SK-N-SH treated with all-trans-retinoic acid at 6 μM for 48 hours (cell line): ENCODE results near the gene PSEN2.
"Not testable (repeated sequence)": the region's sequence is repeated elsewhere in the genome, so short reads cannot be mapped to it uniquely, and the experiment has no call there.

ENCODE experiments used
- ATAC-seq: fragments of 200-7000 bp; cut with Tn5 transposase; 3 replicates; pipeline ENCODE4 v1.9.1; 2020; ENCODE audit warnings: mild to moderate bottlenecking, moderate library complexity
- ARNTL ChIP-seq: fragments of 450-650 bp; formaldehyde crosslinking; IDR thresholded peaks from 2 replicates; pipeline ENCODE4 v1.5.0; 2020; ENCODE audit warnings: low read depth, mild to moderate bottlenecking, moderate library complexity, borderline replicate concordance
- BACH2 ChIP-seq: fragments of 250-450 bp; sonication (Bioruptor Pico); IDR thresholded peaks from 2 replicates; pipeline ENCODE4 v1.9.0; 2021; ENCODE audit warnings: mild to moderate bottlenecking, borderline replicate concordance
- CSDC2 ChIP-seq: fragments of 250-450 bp; sonication (Bioruptor Pico); IDR thresholded peaks from 2 replicates; pipeline ENCODE4 v1.5.0; 2020; ENCODE audit warnings: mild to moderate bottlenecking, moderate library complexity
- CSRNP3 ChIP-seq: fragments of 250-450 bp; sonication (Bioruptor Pico); IDR thresholded peaks from 2 replicates; pipeline ENCODE4 v1.5.1; 2021; ENCODE audit warnings: mild to moderate bottlenecking, moderate library complexity
- ESRRG ChIP-seq: fragments of 250-450 bp; sonication (Bioruptor Pico); IDR thresholded peaks from 2 replicates; pipeline ENCODE4 v1.6.1; 2021; ENCODE audit warnings: mild to moderate bottlenecking
- GLIS3 ChIP-seq: fragments of 250-450 bp; sonication (Bioruptor Pico); IDR thresholded peaks from 2 replicates; pipeline ENCODE4 v1.5.0; 2020; ENCODE audit warnings: mild to moderate bottlenecking, moderate library complexity
- OSR1 ChIP-seq: fragments of 250-450 bp; sonication (Bioruptor Pico); IDR thresholded peaks from 2 replicates; pipeline ENCODE4 v1.8.0; 2022; ENCODE audit warnings: moderate library complexity, mild to moderate bottlenecking, inconsistent platforms
- POU6F1 ChIP-seq: fragments of 250-450 bp; sonication (Bioruptor Pico); IDR thresholded peaks from 2 replicates; pipeline ENCODE4 v1.8.0; 2021; ENCODE audit warnings: low read depth, mild to moderate bottlenecking, moderate library complexity, borderline replicate concordance
- PPARA ChIP-seq: fragments of 250-450 bp; sonication (Bioruptor Pico); IDR thresholded peaks from 2 replicates; pipeline ENCODE4 v1.5.0; 2020; ENCODE audit warnings: mild to moderate bottlenecking, borderline replicate concordance
- RARB ChIP-seq: fragments of 250-450 bp; sonication (Bioruptor Pico); IDR thresholded peaks from 2 replicates; pipeline ENCODE4 v1.8.0; 2021; ENCODE audit warnings: mild to moderate bottlenecking, moderate library complexity
- SNAI2 ChIP-seq: fragments of 250-450 bp; sonication (Bioruptor Pico); IDR thresholded peaks from 2 replicates; pipeline ENCODE4 v1.5.0; 2020; ENCODE audit warnings: mild to moderate bottlenecking, moderate library complexity
- TOX ChIP-seq: fragments of 250-450 bp; sonication (Bioruptor Pico); IDR thresholded peaks from 2 replicates; pipeline ENCODE4 v1.8.0; 2021; ENCODE audit warnings: mild to moderate bottlenecking, moderate library complexity, borderline replicate concordance
- ZFP3 ChIP-seq: fragments of 250-450 bp; sonication (Bioruptor Pico); IDR thresholded peaks from 2 replicates; pipeline ENCODE4 v1.5.0; 2020; ENCODE audit warnings: mild to moderate bottlenecking, moderate library complexity
- ZFP30 ChIP-seq: fragments of 450-650 bp; formaldehyde crosslinking; IDR thresholded peaks from 2 replicates; pipeline ENCODE4 v1.5.0; 2022; ENCODE audit warnings: mild to moderate bottlenecking, moderate library complexity
- ZNF565 ChIP-seq: fragments of 450-650 bp; formaldehyde crosslinking; conservative IDR thresholded peaks from 2 replicates; pipeline ENCODE4 v1.5.0; 2020; ENCODE audit warnings: low read depth, mild to moderate bottlenecking, moderate library complexity
- ZNF70 ChIP-seq: fragments of 450-650 bp; formaldehyde crosslinking; IDR thresholded peaks from 2 replicates; pipeline ENCODE4 v1.5.0; 2020; ENCODE audit warnings: mild to moderate bottlenecking, moderate library complexity
- TF ChIP-seq, protein P1 (sequence below): fragments of 250-450 bp; sonication (Bioruptor Pico); IDR thresholded peaks from 2 replicates; pipeline ENCODE4 v1.5.1; 2020; ENCODE audit warnings: low read depth, mild to moderate bottlenecking, moderate library complexity

PSEN2 gene

DNA sequence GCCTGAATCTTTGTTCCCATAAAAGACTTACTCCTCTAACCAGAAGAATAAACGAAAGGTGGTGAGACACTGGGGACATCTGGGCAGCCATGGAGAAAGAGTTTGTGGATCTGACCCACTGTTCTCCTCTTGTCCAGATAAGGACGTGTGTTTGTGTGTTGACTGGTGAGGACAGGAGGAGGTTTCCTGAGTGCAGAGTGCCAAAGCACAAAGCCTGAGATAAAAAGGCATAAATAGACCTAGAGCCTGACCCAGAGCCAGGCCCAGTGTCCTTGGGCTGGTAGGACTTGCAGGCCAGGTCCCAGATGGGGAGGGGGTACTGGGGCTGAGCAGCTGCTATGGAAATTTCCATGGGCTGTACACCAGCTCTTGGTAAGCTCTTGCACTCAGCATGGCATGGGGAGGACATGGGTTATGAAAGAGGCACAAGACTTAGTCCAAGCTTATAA lies 50.1 kb downstream of the PSEN2 start:
- TF ChIP-seq POU6F1 (CRISPR knock-in tag) = no peak
- no peak for TF ChIP-seq ZNF565
- no peak for TF ChIP-seq CSRNP3 (CRISPR knock-in tag)
- no peak for TF ChIP-seq ZNF70 (CRISPR knock-in tag)
- no peak for TF ChIP-seq ZFP30 (CRISPR knock-in tag)
- TF ChIP-seq PPARA = no peak
- no peak for ATAC-seq

GRCh38 chr1:226921504-226921903 lies 51.1 kb downstream of the PSEN2 start:
- TF ChIP-seq PPARA (no peak), POU6F1 (CRISPR knock-in tag) (no peak), ZFP3 (no peak)
- no peak for ATAC-seq

DNA sequence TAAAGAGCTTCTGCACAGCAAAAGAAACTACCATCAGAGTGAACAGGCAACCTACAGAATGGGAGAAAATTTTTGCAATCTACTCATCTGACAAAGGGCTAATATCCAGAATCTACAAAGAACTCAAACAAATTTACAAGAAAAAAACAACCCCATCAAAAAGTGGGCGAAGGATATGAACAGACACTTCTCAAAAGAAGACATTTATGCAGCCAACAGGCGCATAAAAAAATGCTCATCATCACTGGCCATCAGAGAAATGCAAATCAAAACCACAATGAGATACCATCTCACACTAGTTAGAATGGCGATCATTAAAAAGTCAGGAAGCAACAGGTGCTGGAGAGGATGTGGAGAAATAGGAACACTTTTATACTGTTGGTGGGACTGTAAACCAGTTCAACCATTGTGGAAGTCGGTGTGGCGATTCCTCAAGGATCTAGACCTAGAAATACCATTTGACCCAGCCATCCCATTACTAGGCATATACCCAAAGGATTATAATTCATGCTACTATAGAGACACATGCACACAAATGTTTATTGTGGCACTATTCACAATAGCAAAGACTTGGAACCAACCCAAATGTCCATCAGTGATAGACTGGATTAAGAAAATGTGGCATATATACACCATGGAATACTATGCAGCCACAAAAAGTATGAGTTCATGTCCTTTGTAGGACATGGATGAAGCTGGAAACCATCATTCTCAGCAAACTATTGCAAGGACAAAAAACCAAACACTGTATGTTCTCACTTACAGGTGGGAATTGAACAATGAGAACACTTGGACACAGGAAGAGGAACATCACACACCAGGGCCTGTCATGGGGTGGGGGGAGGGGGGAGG lies 59.1 kb downstream of the PSEN2 start:
- ATAC-seq = not testable (repeated sequence)

DNA sequence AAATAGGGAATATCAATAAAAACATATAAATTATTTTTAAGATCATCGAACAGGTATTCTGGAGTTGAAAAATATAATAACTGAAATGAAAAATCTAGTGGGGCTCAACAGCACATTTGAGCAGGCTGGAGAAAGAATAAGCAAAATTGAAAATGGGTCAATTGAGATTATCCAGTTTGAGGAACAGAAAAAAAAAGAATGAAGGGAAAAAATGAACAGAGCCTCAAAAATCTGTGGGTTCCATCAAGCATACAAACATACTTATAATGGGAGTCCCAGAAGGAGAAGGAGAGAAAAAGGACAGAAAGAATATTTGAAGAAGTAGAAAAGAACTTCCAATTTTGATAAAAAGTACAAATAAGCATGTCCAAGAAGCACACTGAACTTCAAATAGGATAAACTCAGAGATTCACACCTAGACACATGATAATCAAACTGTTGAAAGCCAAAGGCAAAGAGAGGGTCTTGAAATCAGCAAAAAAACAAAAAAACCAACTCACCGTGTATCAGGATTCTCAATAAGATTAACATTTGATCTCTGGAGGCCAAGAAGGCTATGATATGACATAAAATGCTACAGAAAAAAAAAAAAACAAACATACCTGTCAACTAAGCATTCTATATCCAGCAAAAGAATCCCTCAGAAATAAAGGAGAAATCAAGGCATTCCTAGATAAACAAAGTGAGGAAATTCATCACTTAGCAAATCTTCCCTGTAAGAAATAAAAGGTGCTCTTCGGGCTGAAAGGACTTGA lies 64.2 kb downstream of the PSEN2 start:
- TF ChIP-seq OSR1 (CRISPR knock-in tag) (no peak), ESRRG (CRISPR knock-in tag) (no peak), GLIS3 (CRISPR knock-in tag) (no peak), CSDC2 (CRISPR knock-in tag) (no peak), RARB (CRISPR knock-in tag) (no peak)
- ATAC-seq = no peak

GRCh38 chr1:226937940-226938725 lies 67.7 kb downstream of the PSEN2 start:
- no peak for ATAC-seq
- no peak for TF ChIP-seq ARNTL (CRISPR knock-in tag)
- TF ChIP-seq CSRNP3 (CRISPR knock-in tag) = no peak
- TF ChIP-seq ZNF565 = no peak
- no peak for TF ChIP-seq RARB (CRISPR knock-in tag)
- TF ChIP-seq, protein P1, sequence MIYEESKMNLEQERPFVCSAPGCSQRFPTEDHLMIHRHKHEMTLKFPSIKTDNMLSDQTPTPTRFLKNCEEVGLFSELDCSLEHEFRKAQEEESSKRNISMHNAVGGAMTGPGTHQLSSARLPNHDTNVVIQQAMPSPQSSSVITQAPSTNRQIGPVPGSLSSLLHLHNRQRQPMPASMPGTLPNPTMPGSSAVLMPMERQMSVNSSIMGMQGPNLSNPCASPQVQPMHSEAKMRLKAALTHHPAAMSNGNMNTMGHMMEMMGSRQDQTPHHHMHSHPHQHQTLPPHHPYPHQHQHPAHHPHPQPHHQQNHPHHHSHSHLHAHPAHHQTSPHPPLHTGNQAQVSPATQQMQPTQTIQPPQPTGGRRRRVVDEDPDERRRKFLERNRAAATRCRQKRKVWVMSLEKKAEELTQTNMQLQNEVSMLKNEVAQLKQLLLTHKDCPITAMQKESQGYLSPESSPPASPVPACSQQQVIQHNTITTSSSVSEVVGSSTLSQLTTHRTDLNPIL = no peak
- no peak for TF ChIP-seq TOX (CRISPR knock-in tag)
- TF ChIP-seq BACH2 = no peak
- no peak for TF ChIP-seq ESRRG (CRISPR knock-in tag)
- no peak for TF ChIP-seq POU6F1 (CRISPR knock-in tag)
- no peak for TF ChIP-seq CSDC2 (CRISPR knock-in tag)
- no peak for TF ChIP-seq SNAI2 (CRISPR knock-in tag)
- no peak for TF ChIP-seq PPARA
